GM12878 (cell line): ENCODE results near the gene OR9Q1.

ENCODE experiments used
- CHD1 ChIP-seq: IDR thresholded peaks from 2 replicates; pipeline ENCODE4 v1.6.1; 2012; ENCODE audit warnings: low read depth, low read length, improper control_type of control experiment
- IKZF1 ChIP-seq: fragments of 450-650 bp; conservative IDR thresholded peaks from 2 replicates; pipeline ENCODE4 v1.6.1; 2017; ENCODE audit warnings: antibody characterized with exemption, mild to moderate bottlenecking
- POLR2A ChIP-seq: IDR thresholded peaks from 2 replicates; pipeline ENCODE4 v1.6.1; 2011; ENCODE audit warnings: low read depth, mild to moderate bottlenecking, low read length
- RUNX3 ChIP-seq: IDR thresholded peaks from 2 replicates; pipeline ENCODE4 v1.6.1; 2012; ENCODE audit warnings: low read length, inconsistent platforms
- ZNF384 ChIP-seq: IDR thresholded peaks from 2 replicates; pipeline ENCODE4 v1.6.1; 2012; ENCODE audit warnings: low read depth, mild to moderate bottlenecking, low read length, improper control_type of control experiment, borderline replicate concordance
- TF ChIP-seq, protein P1 (sequence below), 3 experiments: IDR thresholded peaks in 2 of 3; conservative IDR thresholded peaks in 1 of 3; 2 replicates each; pipeline ENCODE4 v1.5.1; 2011; ENCODE audit warnings: low read depth in 3 of 3, low read length in 3 of 3, mild to moderate bottlenecking in 3 of 3, control low read depth in 2 of 3, moderate library complexity in 2 of 3, inconsistent platforms in 1 of 3, mixed read lengths in 1 of 3; ENCODE audit not compliant: control insufficient read depth in 2 of 3, insufficient read depth in 1 of 3; ENCODE audit errors: extremely low read depth in 1 of 3
- TF ChIP-seq, protein P2 (sequence below): fragments of 450-650 bp; IDR thresholded peaks from 2 replicates; pipeline ENCODE4 v1.6.1; 2016; ENCODE audit warnings: mild to moderate bottlenecking

DNA sequence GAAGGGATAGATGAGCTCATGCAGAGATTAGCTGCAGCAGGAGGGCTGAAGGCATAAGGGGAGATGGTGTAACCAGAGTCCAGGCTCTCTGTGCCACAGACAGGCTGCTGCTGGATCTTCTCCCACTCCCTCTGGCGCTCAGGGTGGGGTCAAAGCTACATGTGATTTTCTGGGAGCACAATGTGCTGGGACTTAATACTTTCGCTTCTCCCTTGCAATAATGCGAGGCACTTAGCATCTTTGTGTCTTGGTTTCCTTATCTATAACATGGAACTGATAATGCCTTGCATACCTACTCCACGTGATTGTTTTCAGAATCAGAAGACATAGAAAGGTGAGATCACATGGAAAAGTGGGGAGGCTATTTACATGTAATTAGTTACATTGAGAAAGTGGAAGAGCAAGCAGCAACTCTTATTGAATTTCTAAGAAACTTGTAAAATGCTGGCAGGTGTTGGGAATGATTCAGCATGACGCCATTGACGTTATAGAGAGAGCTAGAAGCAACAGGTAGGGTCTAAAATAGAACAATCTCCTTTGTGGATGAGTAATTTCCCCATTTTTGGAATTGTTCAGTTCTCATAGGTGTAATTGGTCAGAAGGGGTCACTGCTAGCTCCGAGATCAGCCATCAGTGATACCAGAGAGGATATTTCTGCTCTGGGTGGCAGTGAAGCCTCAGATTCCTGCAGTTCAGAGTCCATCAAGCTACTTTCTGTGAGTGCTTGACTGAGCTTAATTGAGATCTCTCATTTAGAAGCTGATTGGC is 109.8 kb downstream of the OR9Q1 start:
- TF ChIP-seq IKZF1 (no peak), RUNX3 (no peak), ZNF384 (no peak), POLR2A (no peak), CHD1 (no peak)
- TF ChIP-seq, protein P1, sequence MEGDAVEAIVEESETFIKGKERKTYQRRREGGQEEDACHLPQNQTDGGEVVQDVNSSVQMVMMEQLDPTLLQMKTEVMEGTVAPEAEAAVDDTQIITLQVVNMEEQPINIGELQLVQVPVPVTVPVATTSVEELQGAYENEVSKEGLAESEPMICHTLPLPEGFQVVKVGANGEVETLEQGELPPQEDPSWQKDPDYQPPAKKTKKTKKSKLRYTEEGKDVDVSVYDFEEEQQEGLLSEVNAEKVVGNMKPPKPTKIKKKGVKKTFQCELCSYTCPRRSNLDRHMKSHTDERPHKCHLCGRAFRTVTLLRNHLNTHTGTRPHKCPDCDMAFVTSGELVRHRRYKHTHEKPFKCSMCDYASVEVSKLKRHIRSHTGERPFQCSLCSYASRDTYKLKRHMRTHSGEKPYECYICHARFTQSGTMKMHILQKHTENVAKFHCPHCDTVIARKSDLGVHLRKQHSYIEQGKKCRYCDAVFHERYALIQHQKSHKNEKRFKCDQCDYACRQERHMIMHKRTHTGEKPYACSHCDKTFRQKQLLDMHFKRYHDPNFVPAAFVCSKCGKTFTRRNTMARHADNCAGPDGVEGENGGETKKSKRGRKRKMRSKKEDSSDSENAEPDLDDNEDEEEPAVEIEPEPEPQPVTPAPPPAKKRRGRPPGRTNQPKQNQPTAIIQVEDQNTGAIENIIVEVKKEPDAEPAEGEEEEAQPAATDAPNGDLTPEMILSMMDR (IDR thresholded peaks at IDR 0.05 in 2 of 3, conservative IDR thresholded peaks at IDR 0.05 in 1 of 3; ENCODE audit: control insufficient read depth in 2 of 3, extremely low read depth in 1 of 3, insufficient read depth in 1 of 3, low read depth in 3 of 3, low read length in 3 of 3) = no peak
- TF ChIP-seq, protein P2, sequence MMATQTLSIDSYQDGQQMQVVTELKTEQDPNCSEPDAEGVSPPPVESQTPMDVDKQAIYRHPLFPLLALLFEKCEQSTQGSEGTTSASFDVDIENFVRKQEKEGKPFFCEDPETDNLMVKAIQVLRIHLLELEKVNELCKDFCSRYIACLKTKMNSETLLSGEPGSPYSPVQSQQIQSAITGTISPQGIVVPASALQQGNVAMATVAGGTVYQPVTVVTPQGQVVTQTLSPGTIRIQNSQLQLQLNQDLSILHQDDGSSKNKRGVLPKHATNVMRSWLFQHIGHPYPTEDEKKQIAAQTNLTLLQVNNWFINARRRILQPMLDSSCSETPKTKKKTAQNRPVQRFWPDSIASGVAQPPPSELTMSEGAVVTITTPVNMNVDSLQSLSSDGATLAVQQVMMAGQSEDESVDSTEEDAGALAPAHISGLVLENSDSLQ = no peak
